Endometrium (tissue), 2 donors: Measurements from ENCODE around the gene RNASE7.

Experiments
- FAIRE-seq: peaks from 2 replicates; lab custom pipeline; 2012; peaks lifted over from hg19 to GRCh38; lab: Jason Lieb, UNC
- donor health status: control.
- donor health status: control.

The RNASE7 gene

DNA sequence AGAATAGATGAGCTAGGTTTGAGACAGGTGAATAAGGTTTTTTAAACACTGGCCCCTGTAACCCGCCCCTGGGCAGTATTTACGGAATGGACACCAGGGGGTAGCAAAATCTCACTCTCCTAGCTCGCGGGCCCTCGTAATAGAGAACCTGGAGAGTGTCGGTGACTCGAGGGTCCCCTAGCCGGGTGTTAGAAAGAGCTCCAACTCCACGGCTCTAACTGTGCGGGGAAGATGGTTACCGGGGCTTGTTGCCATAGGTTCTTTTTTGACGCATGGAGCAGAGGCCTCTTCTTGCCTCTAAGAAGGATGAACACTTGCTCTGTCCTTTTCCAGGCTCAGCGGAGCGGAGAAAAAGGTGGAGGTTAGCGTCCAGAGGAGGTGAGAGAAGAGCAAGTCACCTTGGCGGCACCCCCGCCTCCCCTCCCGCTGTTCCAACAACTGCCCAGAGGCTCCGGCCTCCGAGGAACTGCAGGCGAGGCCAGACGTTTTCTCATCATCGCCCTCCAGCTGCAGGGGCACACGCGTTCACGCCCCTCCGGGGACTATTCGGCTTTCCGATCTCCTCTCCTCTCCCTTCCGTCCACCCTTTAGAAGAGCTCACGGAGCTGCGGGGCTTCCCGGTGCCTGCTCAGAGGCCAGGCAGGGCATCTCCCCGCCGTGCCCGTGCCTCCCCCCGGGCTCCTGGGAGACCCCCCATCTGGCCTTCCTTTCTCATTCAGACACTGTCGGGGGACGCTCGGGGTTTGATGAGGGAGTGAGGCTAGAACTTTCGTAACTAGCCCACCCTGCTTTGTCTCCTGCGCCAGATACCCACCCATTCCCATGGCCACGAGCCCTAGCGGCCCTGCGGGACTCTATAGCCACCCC, 26.6 kb downstream of the RNASE7 start:
- FAIRE-seq: no peak

DNA sequence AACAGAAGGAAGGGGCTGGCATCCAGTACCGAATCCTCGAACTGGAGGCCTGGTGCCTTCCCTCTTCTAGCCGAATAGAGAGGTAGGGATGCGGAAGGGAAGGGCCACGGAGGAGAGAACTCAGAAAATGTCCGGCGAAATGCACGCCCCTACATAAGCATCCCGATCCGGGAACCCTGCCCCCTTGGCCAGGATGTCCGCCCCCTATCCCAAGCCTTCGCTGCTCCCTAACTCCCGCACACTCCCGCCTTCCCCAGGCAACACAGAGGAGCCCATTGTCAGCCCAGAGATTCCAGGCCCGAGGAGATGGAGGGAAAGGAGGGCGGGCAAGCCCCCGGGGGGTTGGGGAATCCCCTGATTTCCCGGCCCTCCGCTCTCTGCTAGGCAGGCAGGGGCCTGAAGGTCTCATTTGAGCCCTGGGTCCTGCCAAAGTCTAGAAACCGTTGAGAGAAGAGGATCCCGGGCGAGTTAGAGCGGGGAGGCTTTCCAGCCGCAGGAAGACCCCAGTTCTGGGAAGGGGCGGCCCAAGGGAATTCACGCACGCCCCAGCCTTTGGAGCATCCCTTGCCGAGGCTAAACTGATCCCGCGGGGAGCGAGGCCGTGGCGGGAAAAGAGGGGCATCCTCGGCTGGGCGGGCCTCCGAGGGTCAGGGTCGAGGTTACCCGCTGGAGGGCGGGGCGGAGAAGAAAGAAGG, 27.4 kb downstream of the RNASE7 start:
- no peak for FAIRE-seq

DNA sequence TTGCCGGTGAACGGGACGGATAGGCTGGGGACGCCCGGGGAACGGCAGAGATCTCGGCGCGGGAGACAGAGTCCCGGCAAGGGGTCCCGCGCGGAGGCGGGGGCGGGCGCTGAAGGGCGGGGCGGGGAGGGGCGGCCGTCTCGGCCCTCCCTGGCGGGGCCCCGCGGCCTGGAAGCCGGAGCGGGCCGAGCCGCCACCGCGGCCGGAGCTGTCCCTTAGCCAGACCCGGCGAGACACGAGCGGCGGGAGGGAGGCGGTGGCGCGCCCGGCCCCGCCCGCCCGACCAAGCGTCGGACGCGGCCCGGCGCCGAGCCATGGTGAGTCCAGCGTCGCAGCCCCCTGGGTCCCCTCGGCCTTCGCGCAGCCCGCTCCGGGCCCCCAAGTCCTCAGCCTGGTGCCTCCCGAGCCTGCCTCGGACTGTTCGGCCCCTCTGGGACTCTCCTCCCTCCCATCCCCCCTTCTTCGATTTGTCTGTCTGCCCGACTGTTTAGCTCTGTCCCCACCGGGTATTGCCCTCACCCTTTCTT, 28.0 kb downstream of the RNASE7 start, which contains the start of gene ARHGEF40:
TSS of gene ARHGEF40 (plus strand) at position 222 of the 527 bp plus-strand sequence. CDS start at position 315, 93 bp downstream.
- no peak for FAIRE-seq

DNA sequence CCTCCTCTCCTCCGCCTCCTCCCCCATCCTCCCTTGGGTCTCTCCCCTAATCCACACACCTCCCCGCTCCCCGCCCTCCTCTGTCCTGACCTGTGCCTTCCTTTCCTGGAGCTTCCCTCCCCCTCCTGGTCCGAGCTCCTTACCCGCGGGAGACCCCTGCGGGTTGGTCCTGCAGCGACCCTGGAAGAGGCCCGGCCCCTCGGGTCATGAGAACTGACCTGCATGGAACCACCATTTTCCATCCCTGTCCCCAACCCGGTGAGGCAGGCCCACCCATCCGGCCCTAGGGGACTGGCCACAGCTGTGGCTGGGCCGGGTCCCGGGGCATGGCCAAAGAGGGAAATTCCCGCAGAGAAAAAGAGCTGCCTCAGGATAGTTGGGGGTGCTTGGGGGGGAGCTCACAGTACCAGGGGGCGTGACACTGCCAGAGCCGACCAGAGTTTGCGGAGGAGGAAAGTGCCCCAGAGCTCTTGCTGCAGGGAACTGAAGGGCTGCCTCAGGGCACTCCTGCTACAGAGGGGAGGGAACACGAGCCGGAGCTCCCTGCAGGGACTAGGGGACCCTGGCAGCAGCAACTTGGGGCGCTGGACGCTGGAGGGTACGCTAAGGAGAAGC, 28.6 kb downstream of the RNASE7 start:
- FAIRE-seq: no peak

DNA sequence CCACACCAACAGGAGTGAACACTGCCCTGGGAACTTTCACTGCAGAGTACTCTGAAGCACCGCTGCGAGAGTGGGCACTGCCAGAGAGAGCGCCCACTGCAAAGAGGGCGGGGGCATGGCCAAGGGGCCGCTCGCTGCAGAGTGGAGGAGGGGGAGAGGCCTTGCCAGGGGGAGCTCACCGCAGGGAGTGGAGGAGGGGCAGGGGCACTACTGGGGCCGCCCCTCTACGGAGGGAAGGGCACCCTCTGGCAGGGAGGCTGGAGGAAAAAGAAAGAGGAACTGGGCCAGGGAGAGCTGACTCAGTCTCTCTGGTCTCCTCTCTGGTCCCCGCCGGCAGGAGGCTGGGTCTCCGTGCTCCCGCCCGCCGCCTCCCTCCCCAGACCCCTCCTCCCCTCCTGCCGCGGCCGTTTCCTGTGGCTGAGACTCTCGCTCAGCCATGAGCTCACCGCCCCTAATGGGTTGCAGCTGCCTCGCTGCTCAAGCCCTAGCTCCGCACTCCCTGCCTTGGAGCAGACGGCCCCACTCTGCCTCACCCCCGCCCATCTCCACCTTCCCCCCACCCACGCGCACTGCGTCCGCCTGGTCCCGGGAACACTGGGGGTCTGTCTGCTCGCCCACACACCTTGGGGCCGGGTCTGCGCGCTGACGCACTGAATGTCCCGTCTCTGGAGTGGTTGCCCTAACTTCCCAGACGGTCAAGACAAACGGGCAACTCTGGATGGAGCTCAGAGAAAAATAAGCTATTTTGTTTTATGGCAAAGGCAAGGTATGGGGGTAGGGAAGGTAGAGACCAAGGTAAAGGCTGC, 29.3 kb downstream of the RNASE7 start:
- no peak for FAIRE-seq

DNA sequence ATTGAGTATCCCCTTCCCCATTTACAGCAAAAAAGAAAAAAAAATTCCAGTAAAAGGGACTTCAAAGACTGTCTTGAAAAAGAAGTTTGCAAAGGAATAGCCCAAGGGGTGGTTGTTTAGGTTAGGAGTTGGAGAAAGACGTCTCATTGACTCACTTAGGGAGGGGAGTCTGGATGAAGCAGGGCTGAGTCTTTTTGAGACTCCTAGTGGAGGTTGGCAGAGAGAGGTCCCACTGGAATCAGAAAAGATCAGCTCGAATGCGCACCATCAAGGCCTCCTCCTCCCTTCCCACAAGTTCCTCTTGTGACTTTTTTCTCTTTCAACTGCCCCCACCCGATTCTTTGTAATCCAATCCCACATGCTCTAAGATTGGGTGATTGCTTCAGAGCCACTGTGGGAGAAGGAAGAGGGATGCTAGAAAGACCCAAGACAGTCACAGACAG, 29.9 kb downstream of the RNASE7 start:
- no peak for FAIRE-seq

DNA sequence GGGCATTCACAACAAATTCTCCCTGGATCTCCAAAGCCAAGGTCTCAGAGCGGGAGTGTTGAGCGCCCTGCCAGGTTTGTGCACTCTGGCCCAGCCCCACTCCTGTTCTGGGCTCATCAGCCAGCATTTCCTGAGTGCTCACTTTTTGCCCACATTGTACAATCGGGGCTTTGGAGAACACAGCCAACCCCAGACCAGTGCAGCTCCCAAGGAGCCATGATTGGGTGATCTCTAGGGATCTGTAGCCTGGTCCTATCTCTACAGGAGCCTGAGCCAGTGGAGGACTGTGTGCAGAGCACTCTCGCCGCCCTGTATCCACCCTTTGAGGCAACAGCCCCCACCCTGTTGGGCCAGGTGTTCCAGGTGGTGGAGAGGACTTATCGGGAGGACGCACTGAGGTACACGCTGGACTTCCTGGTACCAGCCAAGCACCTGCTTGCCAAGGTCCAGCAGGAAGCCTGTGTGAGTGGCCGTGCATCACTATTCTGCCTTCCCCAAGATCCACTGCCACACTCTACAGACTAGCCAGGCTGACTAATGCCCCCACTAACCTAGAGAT, 30.7 kb downstream of the RNASE7 start:
- no peak for FAIRE-seq

DNA sequence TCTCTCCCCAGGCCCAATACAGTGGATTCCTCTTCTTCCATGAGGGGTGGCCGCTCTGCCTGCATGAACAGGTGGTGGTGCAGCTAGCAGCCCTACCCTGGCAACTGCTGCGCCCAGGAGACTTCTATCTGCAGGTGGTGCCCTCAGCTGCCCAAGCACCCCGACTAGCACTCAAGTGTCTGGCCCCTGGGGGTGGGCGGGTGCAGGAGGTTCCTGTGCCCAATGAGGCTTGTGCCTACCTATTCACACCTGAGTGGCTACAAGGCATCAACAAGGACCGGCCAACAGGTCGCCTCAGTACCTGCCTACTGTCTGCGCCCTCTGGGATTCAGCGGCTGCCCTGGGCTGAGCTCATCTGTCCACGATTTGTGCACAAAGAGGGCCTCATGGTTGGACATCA, 31.8 kb downstream of the RNASE7 start:
- no peak for FAIRE-seq

DNA sequence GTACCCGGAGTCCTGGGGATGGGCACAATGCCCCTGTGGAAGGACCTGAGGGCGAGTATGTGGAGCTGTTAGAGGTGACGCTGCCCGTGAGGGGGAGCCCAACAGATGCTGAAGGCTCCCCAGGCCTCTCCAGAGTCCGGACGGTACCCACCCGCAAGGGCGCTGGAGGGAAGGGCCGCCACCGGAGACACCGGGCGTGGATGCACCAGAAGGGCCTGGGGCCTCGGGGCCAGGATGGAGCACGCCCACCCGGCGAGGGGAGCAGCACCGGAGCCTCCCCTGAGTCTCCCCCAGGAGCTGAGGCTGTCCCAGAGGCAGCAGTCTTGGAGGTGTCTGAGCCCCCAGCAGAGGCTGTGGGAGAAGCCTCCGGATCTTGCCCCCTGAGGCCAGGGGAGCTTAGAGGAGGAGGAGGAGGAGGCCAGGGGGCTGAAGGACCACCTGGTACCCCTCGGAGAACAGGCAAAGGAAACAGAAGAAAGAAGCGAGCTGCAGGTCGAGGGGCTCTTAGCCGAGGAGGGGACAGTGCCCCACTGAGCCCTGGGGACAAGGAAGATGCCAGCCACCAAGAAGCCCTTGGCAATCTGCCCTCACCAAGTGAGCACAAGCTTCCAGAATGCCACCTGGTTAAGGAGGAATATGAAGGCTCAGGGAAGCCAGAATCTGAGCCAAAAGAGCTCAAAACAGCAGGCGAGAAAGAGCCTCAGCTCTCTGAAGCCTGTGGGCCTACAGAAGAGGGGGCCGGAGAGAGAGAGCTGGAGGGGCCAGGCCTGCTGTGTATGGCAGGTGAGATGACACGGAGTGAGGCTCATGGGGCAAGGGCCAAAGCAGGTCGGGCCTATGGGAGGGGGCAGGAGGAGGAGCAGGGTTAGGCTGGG, 32.5 kb downstream of the RNASE7 start:
- FAIRE-seq: no peak

DNA sequence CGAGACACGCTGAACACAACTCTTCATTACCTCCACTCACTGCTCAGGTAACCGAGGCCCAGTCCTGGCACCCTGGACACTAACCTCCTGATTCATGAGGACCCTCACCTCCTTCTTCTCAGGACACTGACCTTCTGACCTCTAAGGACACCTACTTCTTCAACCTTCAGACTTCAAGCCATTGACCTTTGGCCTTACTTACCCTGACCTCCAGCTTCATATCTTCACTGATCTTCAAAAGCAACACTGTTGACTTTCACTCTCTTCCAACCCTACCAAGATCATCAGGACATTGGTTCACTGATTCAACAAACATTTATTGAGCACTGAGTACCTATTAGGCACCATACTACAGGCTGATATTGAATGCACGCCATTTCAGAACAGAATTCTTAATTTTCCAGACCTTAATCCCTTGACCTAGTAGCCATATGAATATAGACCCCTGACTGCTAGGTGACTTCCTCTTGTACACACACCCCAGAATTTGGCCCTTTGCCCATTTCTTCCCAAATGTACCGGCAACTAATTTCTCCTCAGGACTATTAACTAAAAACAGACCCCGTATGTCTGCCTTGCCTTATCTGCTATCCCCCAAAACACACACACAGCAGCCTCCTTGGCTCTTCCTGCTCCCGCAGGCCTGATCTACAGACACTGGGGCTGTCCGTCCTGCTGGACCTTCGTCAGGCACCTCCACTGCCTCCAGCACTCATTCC, 33.7 kb downstream of the RNASE7 start:
- FAIRE-seq: no peak

DNA sequence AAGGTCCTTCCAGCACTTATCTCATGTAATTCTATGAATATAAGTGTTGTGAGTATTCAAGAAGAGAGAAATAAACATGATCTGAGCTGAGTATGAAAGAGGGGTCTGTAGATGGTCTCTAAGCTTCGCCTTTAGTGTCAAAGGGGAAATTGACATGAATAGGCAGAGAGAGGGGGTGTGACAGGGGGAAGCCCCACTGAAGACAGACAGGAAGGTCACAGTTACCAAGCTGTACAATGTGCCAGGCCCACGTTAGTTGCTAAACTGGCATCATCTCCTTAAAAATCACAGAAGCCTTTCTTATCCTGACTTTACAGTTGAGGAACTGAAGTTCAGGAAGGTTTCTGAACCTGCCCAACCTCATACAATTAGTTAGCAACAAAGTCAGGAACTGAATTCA, 35.5 kb downstream of the RNASE7 start:
- FAIRE-seq: no peak

DNA sequence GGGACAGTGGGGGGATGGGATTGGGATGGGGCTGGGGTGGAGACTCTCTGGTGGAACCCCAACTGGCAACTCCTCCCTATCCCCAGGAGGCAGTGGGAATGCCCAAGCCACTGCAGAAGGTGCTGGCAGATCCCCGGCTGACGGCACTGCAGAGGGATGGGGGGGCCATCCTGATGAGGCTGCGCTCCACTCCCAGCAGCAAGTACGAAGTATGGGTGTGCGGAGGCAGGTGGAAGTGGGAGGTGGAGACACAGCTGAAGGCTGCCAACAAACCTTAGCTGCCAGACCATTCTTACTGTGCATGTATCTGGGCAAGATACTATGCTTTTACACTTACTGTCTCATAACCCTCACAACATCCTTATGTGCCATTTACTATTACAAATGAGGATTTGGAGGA, 36.1 kb downstream of the RNASE7 start:
- no peak for FAIRE-seq

DNA sequence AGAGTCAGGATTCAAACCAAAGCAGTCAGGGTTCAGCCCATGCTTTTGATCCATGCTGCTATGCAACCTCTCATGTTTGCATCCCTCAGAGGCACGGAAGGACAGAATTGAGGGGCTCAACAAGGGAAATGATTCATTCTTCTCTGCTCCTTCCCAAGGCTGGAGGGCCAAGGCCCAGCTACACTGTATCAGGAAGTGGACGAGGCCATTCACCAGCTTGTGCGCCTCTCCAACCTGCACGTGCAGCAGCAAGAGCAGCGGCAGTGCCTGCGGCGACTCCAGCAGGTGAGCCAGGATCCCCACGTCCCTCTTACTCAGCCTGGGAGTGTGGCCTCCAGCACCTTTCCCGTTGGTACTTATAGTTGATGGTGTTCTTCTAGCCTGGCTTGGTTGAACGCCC, 36.6 kb downstream of the RNASE7 start:
- FAIRE-seq: no peak

DNA sequence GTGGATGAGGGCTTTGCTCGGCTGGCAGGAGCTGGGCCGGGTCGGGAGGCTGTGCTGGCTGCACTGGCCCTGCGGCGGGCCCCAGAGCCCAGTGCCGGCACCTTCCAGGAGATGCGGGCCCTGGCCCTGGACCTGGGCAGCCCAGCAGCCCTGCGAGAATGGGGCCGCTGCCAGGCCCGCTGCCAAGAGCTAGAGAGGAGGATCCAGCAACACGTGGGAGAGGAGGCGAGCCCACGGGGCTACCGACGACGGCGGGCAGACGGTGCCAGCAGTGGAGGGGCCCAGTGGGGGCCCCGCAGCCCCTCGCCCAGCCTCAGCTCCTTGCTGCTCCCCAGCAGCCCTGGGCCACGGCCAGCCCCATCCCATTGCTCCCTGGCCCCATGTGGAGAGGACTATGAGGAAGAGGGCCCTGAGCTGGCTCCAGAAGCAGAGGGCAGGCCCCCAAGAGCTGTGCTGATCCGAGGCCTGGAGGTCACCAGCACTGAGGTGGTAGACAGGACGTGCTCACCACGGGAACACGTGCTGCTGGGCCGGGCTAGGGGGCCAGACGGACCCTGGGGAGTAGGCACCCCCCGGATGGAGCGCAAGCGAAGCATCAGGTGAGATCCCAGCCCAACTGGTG, 39.5 kb downstream of the RNASE7 start:
- FAIRE-seq: no peak

DNA sequence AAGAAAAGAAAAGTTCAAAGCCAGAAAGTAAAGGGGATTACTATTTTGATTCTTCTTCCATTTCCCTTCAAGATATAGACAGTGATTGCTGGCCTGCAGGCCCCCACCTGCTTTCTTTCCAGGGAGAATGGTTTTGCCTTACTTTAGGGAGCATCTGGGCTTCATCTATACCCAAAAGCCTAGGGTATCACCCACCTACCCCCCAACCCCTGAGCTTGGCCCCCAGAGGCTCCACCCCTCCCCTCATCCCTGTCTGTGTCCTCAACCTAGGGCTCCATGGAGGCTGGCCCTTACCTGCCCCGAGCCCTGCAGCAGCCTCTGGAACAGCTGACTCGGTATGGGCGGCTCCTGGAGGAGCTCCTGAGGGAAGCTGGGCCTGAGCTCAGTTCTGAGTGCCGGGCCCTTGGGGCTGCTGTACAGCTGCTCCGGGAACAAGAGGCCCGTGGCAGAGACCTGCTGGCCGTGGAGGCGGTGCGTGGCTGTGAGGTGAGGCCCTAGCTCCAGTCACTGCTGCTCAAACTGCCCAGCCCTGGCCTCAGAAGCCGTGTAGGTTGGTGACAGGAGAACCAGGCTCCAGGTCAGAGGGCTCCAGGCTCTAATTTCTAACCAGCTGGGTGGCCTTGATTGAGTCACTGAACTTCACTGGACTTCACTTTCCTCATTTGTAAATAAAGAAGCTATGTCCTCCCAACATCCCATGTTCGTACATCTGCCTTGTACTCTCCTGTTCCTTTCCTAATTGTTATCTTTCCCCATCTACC, 41.6 kb downstream of the RNASE7 start:
- FAIRE-seq: no peak

DNA sequence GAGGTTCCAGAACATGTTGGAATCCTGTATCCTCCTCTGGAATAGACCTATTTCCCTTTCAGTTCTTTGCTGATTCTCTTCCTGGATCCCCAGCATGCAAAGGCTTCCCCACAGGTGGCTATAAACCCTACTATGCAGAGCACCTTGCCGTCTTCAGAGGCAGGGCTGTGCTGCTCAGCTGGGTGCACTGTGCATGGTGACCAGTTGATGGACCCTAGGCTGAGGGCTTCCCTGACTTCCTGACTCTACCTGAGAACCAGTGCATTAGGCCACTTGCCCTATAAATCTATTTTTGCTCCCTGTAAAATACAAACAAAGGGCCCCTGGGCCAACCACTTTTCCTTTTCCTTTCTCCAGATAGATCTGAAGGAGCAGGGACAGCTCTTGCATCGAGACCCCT, 42.2 kb downstream of the RNASE7 start:
- no peak for FAIRE-seq

DNA sequence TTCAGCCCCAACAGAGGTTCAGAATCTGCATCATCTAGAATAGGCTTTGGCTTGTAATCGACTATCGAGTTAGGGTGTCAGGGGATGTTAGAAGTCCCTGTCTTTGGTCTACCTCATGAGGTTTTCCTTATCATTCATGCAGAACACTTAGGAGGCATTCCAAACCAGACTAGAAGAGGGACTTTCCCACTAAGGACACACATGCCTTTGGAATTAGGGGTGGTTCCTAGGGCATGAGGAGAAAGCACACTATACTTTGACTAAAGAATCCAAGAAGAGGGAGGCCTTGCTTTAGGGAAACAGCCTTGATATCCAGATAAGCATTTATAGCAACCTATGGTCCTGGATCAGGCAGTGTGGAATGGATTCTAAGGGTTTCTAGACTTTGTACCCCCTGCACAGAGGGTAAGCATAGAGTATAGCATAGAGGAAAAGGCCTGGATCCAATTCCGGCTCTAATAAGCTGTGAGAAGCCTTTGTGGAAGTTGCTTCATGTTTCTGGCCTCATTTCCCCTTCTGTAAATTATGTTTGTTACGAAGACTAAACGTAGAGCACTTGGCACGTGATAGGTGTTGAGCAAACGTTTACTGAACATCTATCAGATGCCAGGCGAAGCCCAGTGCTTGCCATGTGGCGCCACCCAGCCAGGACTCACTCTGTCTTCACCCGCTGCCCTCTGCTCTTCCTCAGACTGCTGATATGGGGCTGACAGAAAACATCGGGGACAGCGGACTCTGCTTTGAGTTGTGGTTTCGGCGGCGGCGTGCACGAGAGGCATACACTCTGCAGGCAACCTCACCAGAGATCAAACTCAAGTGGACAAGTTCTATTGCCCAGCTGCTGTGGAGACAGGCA, 43.1 kb downstream of the RNASE7 start:
- no peak for FAIRE-seq

DNA sequence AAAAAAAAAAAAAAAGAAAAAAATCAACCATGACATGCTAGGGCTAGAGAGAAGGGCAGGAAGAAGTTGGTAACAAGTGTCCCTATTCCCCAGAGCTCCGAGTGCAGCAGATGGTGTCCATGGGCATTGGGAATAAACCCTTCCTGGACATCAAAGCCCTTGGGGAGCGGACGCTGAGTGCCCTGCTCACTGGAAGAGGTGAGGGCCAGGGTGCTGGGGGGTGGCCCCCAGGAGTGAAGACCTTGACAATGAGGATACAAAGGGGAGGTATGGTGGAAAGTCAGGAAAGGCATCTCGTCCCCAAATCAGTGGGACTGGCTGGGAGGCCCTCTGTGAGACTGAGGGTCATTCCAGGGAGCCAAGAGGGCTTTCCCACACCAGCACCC, 44.7 kb downstream of the RNASE7 start:
- FAIRE-seq: no peak
